Measurements from ENCODE around the gene HAP1. TPM values are rescaled to one million over a fixed set of nuclear protein-coding genes. Genes with fewer than 3 reads are reported as not detected.

The HAP1 gene
- total RNA-seq, 4 donors from 2014 or later = not detected

GRCh38 chr17:41684035-41684434 lies 50.4 kb downstream of the HAP1 start:
- no peak for TF ChIP-seq CTCF (IDR thresholded peaks at IDR 0.05; ENCODE audit: low read depth)

- TF ChIP-seq CTCF (IDR thresholded peaks at IDR 0.05; ENCODE audit: low read depth) = no peak
Observed at GRCh38 chr17:41683441-41684007, 50.9 kb downstream of the HAP1 start.

- no peak for TF ChIP-seq CTCF (IDR thresholded peaks at IDR 0.05; ENCODE audit: low read depth)
Observed at GRCh38 chr17:41682631-41683030, 51.8 kb downstream of the HAP1 start.

DNA sequence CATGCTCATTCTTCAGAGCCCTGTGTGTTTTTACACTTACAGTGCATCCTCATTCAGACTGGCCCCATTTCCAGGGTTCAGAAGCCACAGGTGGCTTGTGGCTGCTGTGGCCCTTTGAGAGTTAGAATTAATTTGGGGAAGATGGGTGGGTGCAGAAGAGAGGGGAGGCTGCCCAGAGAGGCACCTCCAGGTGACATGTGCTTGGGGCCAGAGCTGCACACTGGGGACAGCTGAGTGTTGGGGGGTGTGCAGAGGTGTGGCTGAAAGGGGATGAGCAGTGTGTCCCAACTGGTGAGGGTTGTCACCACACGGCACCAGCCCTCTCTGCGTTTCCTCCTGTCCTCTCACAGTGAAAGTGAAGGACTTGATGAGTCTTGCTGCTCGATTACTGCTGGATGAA lies 52.7 kb downstream of the HAP1 start:
- no peak for TF ChIP-seq CTCF (IDR thresholded peaks at IDR 0.05; ENCODE audit: low read depth)

GRCh38 chr17:41680426-41681040 lies 53.9 kb downstream of the HAP1 start:
- TF ChIP-seq CTCF (IDR thresholded peaks at IDR 0.05; ENCODE audit: low read depth) = no peak

- no peak for TF ChIP-seq CTCF (IDR thresholded peaks at IDR 0.05; ENCODE audit: low read depth)
Observed at GRCh38 chr17:41679740-41680425, 54.6 kb downstream of the HAP1 start.

GRCh38 chr17:41678907-41679739 lies 55.3 kb downstream of the HAP1 start:
- TF ChIP-seq CTCF (IDR thresholded peaks at IDR 0.05; ENCODE audit: low read depth) = no peak

Measured in subcutaneous adipose tissue (tissue), 4 donors.